Forelimb muscle (tissue), 1 donor: ENCODE measurements around the gene CNNM3. TPM values are rescaled to one million over a fixed set of nuclear protein-coding genes. Genes with fewer than 3 reads are reported as not detected.

ENCODE experiments used
- DNase-seq: peaks from one replicate; pipeline ENCODE4 v3.0.0-alpha.2; 2013; ENCODE audit warnings: low read depth
- polyA plus RNA-seq: library from polyadenylated mRNA; unstranded; fragments of 120-200 nt; gene quantifications from one replicate; pipeline ENCODE4 v1.2.1, GENCODE V29; 2013; ENCODE audit not compliant: insufficient read length

The CNNM3 gene
- polyA plus RNA-seq, 1 donor = 21.6 TPM

- DNase-seq = no peak
Measured at GRCh38 chr2:96816836-96817702, 1.0 kb downstream of the CNNM3 start.

- no peak for DNase-seq
Measured at GRCh38 chr2:96817882-96818281, 1.8 kb downstream of the CNNM3 start.

GRCh38 chr2:96819128-96819875 is 3.2 kb downstream of the CNNM3 start:
- DNase-seq = no peak

GRCh38 chr2:96819876-96820511 is 3.9 kb downstream of the CNNM3 start:
- no peak for DNase-seq

GRCh38 chr2:96821113-96821675 is 5.1 kb downstream of the CNNM3 start:
- DNase-seq = no peak

GRCh38 chr2:96822786-96823185 is 6.7 kb downstream of the CNNM3 start:
- DNase-seq = no peak

- no peak for DNase-seq
Measured at GRCh38 chr2:96823198-96823597, 7.1 kb downstream of the CNNM3 start.

GRCh38 chr2:96824079-96824870 is 8.2 kb downstream of the CNNM3 start:
- no peak for DNase-seq

- no peak for DNase-seq
Measured at GRCh38 chr2:96825057-96825456, 9.0 kb downstream of the CNNM3 start.

- DNase-seq = no peak
Measured at GRCh38 chr2:96826546-96827278, 10.6 kb downstream of the CNNM3 start.

- no peak for DNase-seq
Measured at GRCh38 chr2:96828436-96828835, 12.4 kb downstream of the CNNM3 start.

GRCh38 chr2:96828874-96829273 is 12.8 kb downstream of the CNNM3 start:
- no peak for DNase-seq

- DNase-seq = no peak
Measured at GRCh38 chr2:96830044-96830562, 14.0 kb downstream of the CNNM3 start.

GRCh38 chr2:96831679-96832078 is 15.6 kb downstream of the CNNM3 start:
- DNase-seq = no peak

- no peak for DNase-seq
Measured at GRCh38 chr2:96832408-96832753, 16.3 kb downstream of the CNNM3 start.

GRCh38 chr2:96832754-96833507 is 16.9 kb downstream of the CNNM3 start:
- DNase-seq = no peak

- DNase-seq = no peak
Measured at GRCh38 chr2:96835830-96836229, 19.8 kb downstream of the CNNM3 start.

- DNase-seq = no peak
Measured at GRCh38 chr2:96837575-96837974, 21.5 kb downstream of the CNNM3 start.
